Measurements from ENCODE around the gene APRT.

The APRT gene

GRCh38 chr16:88785106-88785924 is 26.4 kb downstream of the APRT start, which contains the start of gene PIEZO1:
PIEZO1 (minus strand) TSS chr16:88785220; CDS start chr16:88784964, 256 bp downstream.
- TF ChIP-seq GATA3 (IDR thresholded peaks at IDR 0.05; ENCODE audit: low read depth, low read length) (no peak), GATA2 (IDR thresholded peaks at IDR 0.05; ENCODE audit: low read depth, low read length) (no peak)

GRCh38 chr16:88784856-88785105 is 26.9 kb downstream of the APRT start:
- no peak for TF ChIP-seq GATA3 (IDR thresholded peaks at IDR 0.05; ENCODE audit: low read depth, low read length)
- no peak for TF ChIP-seq GATA2 (IDR thresholded peaks at IDR 0.05; ENCODE audit: low read depth, low read length)

DNA sequence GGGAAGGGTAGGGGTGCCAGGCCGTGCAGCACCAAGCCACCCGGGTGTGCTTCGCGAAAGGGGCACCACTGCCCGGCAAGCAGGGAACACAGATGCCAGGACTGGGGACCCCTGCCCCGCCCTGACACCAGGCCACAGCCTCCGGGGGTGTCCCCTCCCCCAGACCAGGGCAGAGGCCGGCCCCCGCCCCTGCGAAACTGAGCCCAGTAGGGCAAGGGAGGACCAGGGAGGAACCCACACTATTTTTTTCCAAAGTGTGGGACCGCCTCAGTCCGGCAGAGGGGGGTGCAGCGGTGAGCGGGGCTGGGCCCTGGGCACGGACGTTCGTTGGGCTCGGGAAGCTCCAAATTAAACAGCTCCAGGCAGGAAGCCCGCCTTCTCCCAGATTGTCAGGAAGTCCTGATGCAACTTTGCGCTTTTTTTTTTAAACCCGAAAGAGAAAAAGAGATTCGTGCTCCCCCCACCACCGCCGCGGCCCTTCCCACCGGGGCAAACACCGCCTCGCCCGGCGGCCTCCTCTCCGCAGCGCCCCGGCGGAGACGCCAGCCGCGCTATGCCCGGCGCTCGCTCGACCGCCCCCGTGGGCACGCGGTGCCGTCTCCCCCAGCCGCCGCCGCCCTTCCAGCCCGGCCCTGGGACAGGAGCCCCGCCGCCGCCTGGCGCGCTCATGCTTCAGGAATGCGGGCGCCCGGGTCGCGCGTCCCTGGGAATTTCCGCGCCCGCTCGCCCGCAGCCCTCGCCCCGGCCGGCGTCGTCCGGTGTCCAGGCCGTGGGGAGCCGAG is 27.5 kb downstream of the APRT start:
- TF ChIP-seq GATA2 (IDR thresholded peaks at IDR 0.05; ENCODE audit: low read depth, low read length) (no peak), GATA3 (IDR thresholded peaks at IDR 0.05; ENCODE audit: low read depth, low read length) (no peak)

DNA sequence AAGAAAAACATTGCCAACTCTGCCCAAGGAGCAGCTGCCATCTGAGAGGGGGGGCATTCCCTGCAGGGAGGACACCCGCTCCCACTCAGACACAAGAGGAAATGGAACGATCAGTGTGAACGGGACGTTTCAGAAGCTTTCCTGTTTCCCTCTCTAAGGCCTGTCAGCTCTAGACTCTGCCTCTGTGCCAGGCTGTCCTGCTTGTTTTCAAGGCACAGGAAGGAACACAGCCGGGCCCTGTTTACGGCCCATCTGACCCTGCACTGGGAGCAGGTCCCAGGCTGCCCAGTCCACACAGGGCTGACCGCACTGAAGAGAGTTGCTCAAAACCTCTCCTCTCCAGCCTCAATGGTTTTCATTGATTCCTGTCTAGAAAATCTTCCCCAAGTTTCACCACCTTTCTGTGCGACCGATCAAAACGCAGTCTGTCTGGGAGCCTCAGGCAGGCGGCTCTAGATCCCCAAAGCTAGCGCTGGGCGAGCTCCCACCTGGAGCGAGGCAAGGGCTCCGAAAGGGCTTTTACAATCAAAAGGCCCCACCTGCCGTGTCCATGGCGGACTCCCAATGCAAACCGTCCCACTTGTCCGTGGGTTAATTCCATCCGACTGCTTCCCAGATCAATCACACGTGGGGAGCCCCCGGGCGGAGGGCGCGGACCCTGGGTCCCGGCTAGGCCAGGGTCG is 28.2 kb downstream of the APRT start:
- no peak for TF ChIP-seq GATA2 (IDR thresholded peaks at IDR 0.05; ENCODE audit: low read depth, low read length)
- TF ChIP-seq GATA3 (IDR thresholded peaks at IDR 0.05; ENCODE audit: low read depth, low read length), result no peak

- no peak for TF ChIP-seq GATA3 (IDR thresholded peaks at IDR 0.05; ENCODE audit: low read depth, low read length)
- no peak for TF ChIP-seq GATA2 (IDR thresholded peaks at IDR 0.05; ENCODE audit: low read depth, low read length)
Observed at GRCh38 chr16:88782454-88783390, 29.0 kb downstream of the APRT start.

GRCh38 chr16:88781140-88782077 is 30.3 kb downstream of the APRT start:
- TF ChIP-seq GATA2 (IDR thresholded peaks at IDR 0.05; ENCODE audit: low read depth, low read length), result no peak
- TF ChIP-seq GATA3 (IDR thresholded peaks at IDR 0.05; ENCODE audit: low read depth, low read length), result no peak

- no peak for TF ChIP-seq GATA3 (IDR thresholded peaks at IDR 0.05; ENCODE audit: low read depth, low read length)
Observed at GRCh38 chr16:88780142-88781062, 31.3 kb downstream of the APRT start.

- TF ChIP-seq GATA2 (IDR thresholded peaks at IDR 0.05; ENCODE audit: low read depth, low read length) (no peak), GATA3 (IDR thresholded peaks at IDR 0.05; ENCODE audit: low read depth, low read length) (no peak)
Observed at GRCh38 chr16:88779406-88780141, 32.2 kb downstream of the APRT start.

DNA sequence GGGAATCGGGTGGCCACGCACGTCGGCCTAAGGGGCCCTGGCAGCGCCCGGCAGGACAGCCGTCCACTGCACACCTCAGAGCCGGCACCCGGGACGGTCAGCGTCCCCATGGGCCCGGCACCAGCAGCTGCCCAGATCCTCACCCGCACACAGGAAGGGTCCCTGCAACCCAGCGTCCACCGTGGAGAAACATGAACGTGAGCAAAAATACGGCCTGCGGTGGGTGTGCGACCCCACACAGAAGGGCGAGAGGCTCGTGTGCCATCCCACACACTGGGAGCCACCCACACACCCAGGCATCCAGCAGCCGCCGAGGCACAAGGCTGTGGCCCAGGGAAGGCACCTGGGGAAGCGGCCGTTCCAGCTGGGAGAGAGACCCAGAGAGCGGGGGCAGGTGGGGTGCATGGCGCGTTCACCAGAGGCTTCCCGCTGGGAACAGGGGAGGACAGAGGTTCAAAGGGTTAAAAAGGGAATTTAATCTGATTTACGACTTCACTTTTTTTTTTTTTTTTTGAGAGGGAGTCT is 33.1 kb downstream of the APRT start:
- TF ChIP-seq GATA2 (IDR thresholded peaks at IDR 0.05; ENCODE audit: low read depth, low read length), result no peak
- TF ChIP-seq GATA3 (IDR thresholded peaks at IDR 0.05; ENCODE audit: low read depth, low read length), result no peak

DNA sequence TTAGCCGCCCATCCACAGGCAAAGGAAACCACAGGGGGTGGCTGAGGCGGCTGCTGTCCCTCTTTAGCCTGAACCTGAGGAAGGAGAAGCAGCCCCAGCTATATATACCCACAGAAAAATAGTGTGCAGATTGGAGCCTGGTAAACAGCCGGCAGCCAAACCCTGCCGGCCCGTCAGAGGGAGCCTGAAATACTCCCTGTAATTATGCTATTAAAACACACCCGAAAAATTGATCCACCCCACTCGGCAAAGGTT is 33.5 kb downstream of the APRT start:
- TF ChIP-seq GATA3 (IDR thresholded peaks at IDR 0.05; ENCODE audit: low read depth, low read length) (no peak), GATA2 (IDR thresholded peaks at IDR 0.05; ENCODE audit: low read depth, low read length) (no peak)

All from SH-SY5Y (cell line).